Thoracic aorta (tissue), 2 donors: ENCODE data around the gene CAMKK2. TPM values are rescaled to one million over a fixed set of nuclear protein-coding genes. Genes with fewer than 3 reads are reported as not detected.
A peak's percentile ranks its signal among the peaks of the same experiment; 100 is the strongest.

ENCODE experiments used
- ATAC-seq: fragments of 150-250 bp; one replicate; pipeline ENCODE4 v1.8.0; 2017; ENCODE audit warnings: low read depth; ENCODE audit not compliant: insufficient number of reproducible peaks, low FRiP score
- DNase-seq: peaks from one replicate; pipeline ENCODE4 v3.0.0-alpha.2; 2020; ENCODE audit warnings: low spot score
- H3K27ac ChIP-seq, 2 donors: fragments of 200-600 bp; sonication (generic); 1 replicate in 1 of 2; 2 replicates in 1 of 2; pipeline ENCODE4 v1.5.1; 2016; ENCODE audit warnings: mild to moderate bottlenecking in 2 of 2, moderate library complexity in 2 of 2
- H3K27me3 ChIP-seq: fragments of 200-600 bp; sonication (generic); replicated peaks from 2 replicates; pipeline ENCODE4 v1.6.0; 2016; ENCODE audit warnings: mild to moderate bottlenecking; ENCODE audit not compliant: insufficient read depth
- H3K36me3 ChIP-seq: fragments of 200-600 bp; sonication (generic); one replicate; pipeline ENCODE4 v1.5.1; 2016
- H3K4me1 ChIP-seq, 2 donors: fragments of 200-600 bp; sonication (generic); 1 replicate in 1 of 2; 2 replicates in 1 of 2; pipeline versions ENCODE4 v1.5.1 to v1.6.0; 2016; ENCODE audit warnings: low read depth in 2 of 2, mild to moderate bottlenecking in 1 of 2; ENCODE audit not compliant: control insufficient read depth in 1 of 2
- H3K4me3 ChIP-seq: fragments of 200-600 bp; sonication (generic); 2 replicates; pipeline ENCODE4 v1.5.1; 2016; ENCODE audit warnings: mild to moderate bottlenecking
- H3K9me3 ChIP-seq: fragments of 200-600 bp; sonication (generic); 2 replicates; pipeline ENCODE4 v1.5.1; 2016
- CTCF ChIP-seq: fragments of 200-600 bp; sonication (generic); IDR thresholded peaks from one replicate; pipeline ENCODE4 v1.5.1; 2019; ENCODE audit warnings: antibody characterized with exemption
- total RNA-seq, 2 donors: library from RNA; depleted of rRNA; stranded (reverse); fragments of >200 nt; gene quantifications; one replicate each; pipeline versions ENCODE4 v1.1.0 to v1.2.3, GENCODE V29; 2016

CAMKK2 gene
- total RNA-seq, 2 donors from 2014 or later = 41.8 to 49.9 TPM

- no peak overlapping the region for H3K27ac ChIP-seq
- no peaks in the 10 kb centered on the region for H3K27me3 ChIP-seq
- H3K9me3 ChIP-seq = no peaks in the 10 kb centered on the region
- no peak for TF ChIP-seq CTCF
- peaks cover 21 to 36% of the 10 kb centered on the region in 2 donors for H3K4me1 ChIP-seq
- no peaks in the 10 kb centered on the region for H3K36me3 ChIP-seq
- DNase-seq (no peak), ATAC-seq (no peak)
- H3K4me3 ChIP-seq = no peak overlapping the region
Measured at GRCh38 chr12:121294151-121294889, 2.2 kb downstream of the CAMKK2 start.

- peaks cover 21 to 43% of the 10 kb centered on the region in 2 donors for H3K4me1 ChIP-seq
Measured at GRCh38 chr12:121293603-121294002, 2.9 kb downstream of the CAMKK2 start.

GRCh38 chr12:121290410-121290809, 6.1 kb downstream of the CAMKK2 start:
- Histone ChIP-seq H3K9me3 (no peaks in the 10 kb centered on the region), H3K27me3 (no peaks in the 10 kb centered on the region), H3K4me1 (peaks cover 17 to 34% of the 10 kb centered on the region in 2 donors), H3K27ac (no peak overlapping the region), H3K4me3 (no peak overlapping the region), H3K36me3 (no peaks in the 10 kb centered on the region)
- no peak for ATAC-seq
- no peak for DNase-seq
- TF ChIP-seq CTCF = no peak

More at GRCh38 chr12:121293603-121294002, 2.9 kb downstream of the CAMKK2 start:
- H3K27me3 ChIP-seq = no peaks in the 10 kb centered on the region
- no peaks in the 10 kb centered on the region for H3K9me3 ChIP-seq
- H3K36me3 ChIP-seq = no peaks in the 10 kb centered on the region
- ATAC-seq = no peak
- no peak overlapping the region for H3K27ac ChIP-seq
- no peak overlapping the region for H3K4me3 ChIP-seq
- no peak for TF ChIP-seq CTCF
- no peak for DNase-seq

GRCh38 chr12:121289962-121290361, 6.5 kb downstream of the CAMKK2 start:
- ATAC-seq (no peak), DNase-seq (no peak)
- no peaks in the 10 kb centered on the region for H3K9me3 ChIP-seq
- TF ChIP-seq CTCF = no peak
- H3K27me3 ChIP-seq = no peaks in the 10 kb centered on the region
- peaks cover 13 to 32% of the 10 kb centered on the region in 2 donors for H3K4me1 ChIP-seq
- H3K36me3 ChIP-seq = no peaks in the 10 kb centered on the region
- peak overlapping the region; percentile 42 to 66 for H3K27ac ChIP-seq
- H3K4me3 ChIP-seq = peak overlapping the region; percentile 46

GRCh38 chr12:121288986-121289385, 7.5 kb downstream of the CAMKK2 start:
- ATAC-seq (no peak), DNase-seq (no peak)
- no peaks in the 10 kb centered on the region for H3K36me3 ChIP-seq
- TF ChIP-seq CTCF = no peak
- H3K4me3 ChIP-seq = peak overlapping the region; percentile 46
- peaks cover 11 to 33% of the 10 kb centered on the region in 2 donors for H3K4me1 ChIP-seq
- H3K27ac ChIP-seq = peak overlapping the region; percentile 42 to 66
- no peaks in the 10 kb centered on the region for H3K27me3 ChIP-seq
- H3K9me3 ChIP-seq = no peaks in the 10 kb centered on the region
